CD4-positive, alpha-beta memory T cell (primary cell): ENCODE results near the gene DDIT3. TPM values are rescaled to one million over a fixed set of nuclear protein-coding genes. Genes with fewer than 3 reads are reported as not detected.
A peak's percentile ranks its signal among the peaks of the same experiment; 100 is the strongest.

Experiments used
- CTCF ChIA-PET: fragments of 350-600 bp; sonication (Branson Sonifier 250); formaldehyde crosslinking; loops from one replicate; lab custom pipeline; 2021; ENCODE audit warnings: inconsistent platforms; ENCODE audit not compliant: partially characterized antibody; lab: Charles Lee
- POLR2A ChIA-PET: fragments of 350-600 bp; sonication (Branson Sonifier 250); formaldehyde crosslinking; loops from one replicate; lab custom pipeline; 2021; ENCODE audit not compliant: partially characterized antibody; lab: Charles Lee
- DNase-seq, 5 donors: peaks; one replicate each; pipeline versions ENCODE4 v3.0.0 to v3.0.0-alpha.2; 2020 to 2022; ENCODE audit warnings: mixed read lengths in 1 of 5
- H3K27ac ChIP-seq: one replicate; pipeline ENCODE4 v1.7.0; 2013; ENCODE audit warnings: low read depth, low read length
- H3K27me3 ChIP-seq: 2 replicates; pipeline ENCODE4 v1.7.0; 2013; ENCODE audit warnings: mild to moderate bottlenecking, low read length, moderate library complexity; ENCODE audit not compliant: insufficient read depth
- H3K36me3 ChIP-seq: 2 replicates; pipeline ENCODE4 v1.7.0; 2013; ENCODE audit warnings: mild to moderate bottlenecking, low read length, moderate library complexity; ENCODE audit not compliant: insufficient read depth
- H3K4me1 ChIP-seq: 2 replicates; pipeline ENCODE4 v1.7.0; 2013; ENCODE audit warnings: mild to moderate bottlenecking, low read length, moderate library complexity; ENCODE audit not compliant: insufficient read depth
- H3K4me3 ChIP-seq, 2 donors: one replicate each; pipeline ENCODE4 v1.7.0; 2013; ENCODE audit warnings: low read length in 2 of 2, mild to moderate bottlenecking in 1 of 2
- H3K9me3 ChIP-seq, 2 donors: one replicate each; pipeline ENCODE4 v1.7.0; 2013; ENCODE audit warnings: low read length in 2 of 2, control low read depth in 1 of 2; ENCODE audit not compliant: control insufficient read depth in 1 of 2
- H3K27ac Mint-ChIP-seq, 7 donors: one replicate each; pipeline ENCODE4 v1.8.0; 2020 to 2021; ENCODE audit warnings: mixed read lengths in 7 of 7, mild to moderate bottlenecking in 6 of 7, inconsistent platforms in 3 of 7, moderate library complexity in 3 of 7
- H3K27me3 Mint-ChIP-seq, 2 donors: one replicate each; pipeline ENCODE4 v1.8.0; 2020 to 2021; ENCODE audit warnings: mixed read lengths in 2 of 2
- H3K36me3 Mint-ChIP-seq, 2 donors: one replicate each; pipeline ENCODE4 v1.8.0; 2020 to 2021; ENCODE audit warnings: mixed read lengths in 2 of 2, inconsistent platforms in 1 of 2, mild to moderate bottlenecking in 1 of 2
- H3K4me1 Mint-ChIP-seq, 4 donors: one replicate each; pipeline ENCODE4 v1.8.0; 2020 to 2021; ENCODE audit warnings: mixed read lengths in 4 of 4, mild to moderate bottlenecking in 1 of 4
- H3K4me3 Mint-ChIP-seq, 8 donors: one replicate each; pipeline ENCODE4 v1.8.0; 2020 to 2021; ENCODE audit warnings: mixed read lengths in 8 of 8, mild to moderate bottlenecking in 7 of 8, moderate library complexity in 6 of 8, inconsistent platforms in 3 of 8
- H3K9me3 Mint-ChIP-seq, 8 donors: one replicate each; pipeline ENCODE4 v1.8.0; 2020 to 2021; ENCODE audit warnings: mixed read lengths in 8 of 8, mild to moderate bottlenecking in 5 of 8, inconsistent platforms in 3 of 8, moderate library complexity in 1 of 8
- intact Hi-C: fragments of 100-400 bp; cut with micrococcal nuclease; formaldehyde crosslinking; loops from one replicate; pipeline ENCODE4 v1.15.1; 2023
- polyA plus RNA-seq, 2 donors: library from polyadenylated mRNA; unstranded; fragments of 300-500 nt; fragmentation: Illumina TruSeq; gene quantifications; one replicate each; pipeline ENCODE4 v1.2.3, GENCODE V29; 2021
- total RNA-seq, 2 experiments: library from RNA; stranded (reverse); gene quantifications; one replicate each; pipeline ENCODE4 v1.2.3, GENCODE V29; 2021

The DDIT3 gene
- total and polyA plus RNA-seq, 4 experiments from 2014 or later, result 15.4 to 40.8 (median 30.7) TPM

- Mint-ChIP-seq H3K4me1 (peaks cover 0 to 4% (median 0%) of the 10 kb centered on the region in 4 donors), H3K27ac (peak overlapping the region in 3 of 7 donors; percentile 19 to 62 (median 30)), H3K27me3 (no peaks in the 10 kb centered on the region), H3K4me3 (no peak overlapping the region), H3K9me3 (no peaks in the 10 kb centered on the region), H3K36me3 (peaks cover 27 to 76% of the 10 kb centered on the region in 2 donors)
- no peak for DNase-seq
- POLR2A ChIA-PET, result interaction anchor here (1.4 to 2.4 kb wide), 2 partner anchors 8 to 12 kb away, joined by 9 to 11 read pairs; partner anchors contain the start of gene DDIT3
- intact Hi-C loops, result no loop called here
- Histone ChIP-seq H3K9me3 (no peaks in the 10 kb centered on the region), H3K27ac (no peak overlapping the region), H3K36me3 (peaks cover 74% of the 10 kb centered on the region), H3K4me1 (no peaks in the 10 kb centered on the region), H3K27me3 (no peaks in the 10 kb centered on the region), H3K4me3 (no peak overlapping the region)
- CTCF ChIA-PET, result interaction anchor here (1.6 kb wide), 1 partner anchor 73 kb away, joined by 3 read pairs; the partner anchor contains the start of gene GLI1
Measured at GRCh38 chr12:57531836-57532235, 11.5 kb upstream of the DDIT3 start.

- no peak overlapping the region for H3K27ac ChIP-seq
- peaks cover 0 to 4% (median 0%) of the 10 kb centered on the region in 4 donors for H3K4me1 Mint-ChIP-seq
- no peaks in the 10 kb centered on the region for H3K27me3 Mint-ChIP-seq
- ChIA-PET CTCF (interaction anchor here (0.9 to 1.6 kb wide), 2 partner anchors 10 to 69 kb away, joined by 4 read pairs; no protein-coding TSS in a partner anchor), POLR2A (interaction anchor here (0.9 to 1.0 kb wide), 3 partner anchors 9 to 17 kb away, joined by 4 read pairs; no protein-coding TSS in a partner anchor)
- H3K4me3 Mint-ChIP-seq, result no peak overlapping the region
- peaks cover 25 to 76% of the 10 kb centered on the region in 2 donors for H3K36me3 Mint-ChIP-seq
- H3K27me3 ChIP-seq, result no peaks in the 10 kb centered on the region
- H3K4me3 ChIP-seq, result no peak overlapping the region
- intact Hi-C loops, result no loop called here
- no peaks in the 10 kb centered on the region for H3K9me3 ChIP-seq
- H3K9me3 Mint-ChIP-seq, result no peaks in the 10 kb centered on the region
- no peak overlapping the region for H3K27ac Mint-ChIP-seq
- H3K36me3 ChIP-seq, result peaks cover 74% of the 10 kb centered on the region
- H3K4me1 ChIP-seq, result peaks cover under 1% of the 10 kb centered on the region
- DNase-seq, result no peak
Measured at GRCh38 chr12:57530396-57531142, 10.3 kb upstream of the DDIT3 start.

- Histone ChIP-seq H3K36me3 (peaks cover 72% of the 10 kb centered on the region), H3K4me1 (peaks cover 8% of the 10 kb centered on the region), H3K4me3 (no peak overlapping the region), H3K9me3 (no peaks in the 10 kb centered on the region), H3K27ac (no peak overlapping the region), H3K27me3 (no peaks in the 10 kb centered on the region)
- ChIA-PET CTCF (interaction anchor here (1.6 kb wide), 1 partner anchor 9 kb away, joined by 4 read pairs; no protein-coding TSS in a partner anchor), POLR2A (interaction anchor here (0.9 to 1.0 kb wide), 3 partner anchors 10 to 18 kb away, joined by 4 read pairs; no protein-coding TSS in a partner anchor)
- intact Hi-C loops, result no loop called here
- no peak for DNase-seq
- no peaks in the 10 kb centered on the region for H3K27me3 Mint-ChIP-seq
- no peak overlapping the region for H3K4me3 Mint-ChIP-seq
- H3K9me3 Mint-ChIP-seq, result no peaks in the 10 kb centered on the region
- peaks cover 22 to 76% of the 10 kb centered on the region in 2 donors for H3K36me3 Mint-ChIP-seq
- H3K27ac Mint-ChIP-seq, result peak overlapping the region in 3 of 7 donors; percentile 10 to 64 (median 63)
- peaks cover 1 to 7% (median 3%) of the 10 kb centered on the region in 4 donors for H3K4me1 Mint-ChIP-seq
Measured at GRCh38 chr12:57529831-57530230, 9.5 kb upstream of the DDIT3 start.

- H3K4me3 Mint-ChIP-seq, result peak overlapping the region in 1 of 8 donors; percentile 7
- H3K36me3 ChIP-seq, result peaks cover 66% of the 10 kb centered on the region
- peak overlapping the region in 6 of 7 donors; percentile 25 to 85 (median 57) for H3K27ac Mint-ChIP-seq
- H3K27me3 Mint-ChIP-seq, result no peaks in the 10 kb centered on the region
- no peaks in the 10 kb centered on the region for H3K27me3 ChIP-seq
- H3K4me1 Mint-ChIP-seq, result peaks cover 8 to 14% (median 10%) of the 10 kb centered on the region in 4 donors
- no peak overlapping the region for H3K27ac ChIP-seq
- no peak overlapping the region for H3K4me3 ChIP-seq
- DNase-seq, result no peak
- ChIA-PET POLR2A (interaction anchor here (1.0 to 1.3 kb wide), 4 partner anchors 10 to 50 kb away, joined by 3 to 6 read pairs (median 4); partner anchors contain the start of gene DCTN2), CTCF (interaction anchor here (0.6 kb wide), 1 partner anchor 105 kb away, joined by 4 read pairs; no protein-coding TSS in a partner anchor)
- peaks cover 23 to 78% of the 10 kb centered on the region in 2 donors for H3K36me3 Mint-ChIP-seq
- H3K9me3 ChIP-seq, result no peaks in the 10 kb centered on the region
- H3K9me3 Mint-ChIP-seq, result no peaks in the 10 kb centered on the region
- intact Hi-C loops, result no loop called here
- peaks cover 16% of the 10 kb centered on the region for H3K4me1 ChIP-seq
Measured at GRCh38 chr12:57528831-57529555, 8.7 kb upstream of the DDIT3 start.

DNA sequence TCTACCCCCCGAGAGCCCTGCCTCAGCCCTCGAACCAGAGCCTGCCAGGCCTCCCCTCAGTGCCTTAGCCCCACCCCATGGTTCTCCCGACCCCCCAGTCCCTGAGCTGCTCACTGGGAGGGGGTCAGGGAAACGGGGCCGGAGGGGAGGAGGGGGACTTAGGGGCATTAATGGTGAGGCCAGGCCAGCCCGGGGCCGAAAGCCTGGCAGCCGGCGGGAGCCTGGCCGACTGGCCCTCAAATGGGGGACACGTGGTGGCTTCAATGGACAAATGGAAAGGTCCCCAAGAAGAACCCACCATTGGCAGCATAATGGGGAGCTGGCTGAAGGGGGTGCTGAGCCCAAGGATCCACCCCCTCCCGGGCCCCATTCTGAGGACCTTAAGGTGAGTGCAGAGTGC lies 7.9 kb upstream of the DDIT3 start:
- intact Hi-C loops, result no loop called here
- Mint-ChIP-seq H3K4me3 (no peak overlapping the region), H3K27ac (peak overlapping the region in 1 of 7 donors; percentile 59), H3K27me3 (no peaks in the 10 kb centered on the region), H3K9me3 (no peaks in the 10 kb centered on the region), H3K4me1 (peaks cover 14 to 23% (median 18%) of the 10 kb centered on the region in 4 donors), H3K36me3 (peaks cover 21 to 80% of the 10 kb centered on the region in 2 donors)
- H3K36me3 ChIP-seq, result peaks cover 60% of the 10 kb centered on the region
- DNase-seq, result no peak
- H3K27me3 ChIP-seq, result no peaks in the 10 kb centered on the region
- H3K4me3 ChIP-seq, result no peak overlapping the region
- CTCF ChIA-PET, result interaction anchor here (0.9 kb wide), 1 partner anchor 54 kb away, joined by 3 read pairs; no protein-coding TSS in a partner anchor
- no peak overlapping the region for H3K27ac ChIP-seq
- POLR2A ChIA-PET, result interaction anchor here (1.2 to 1.3 kb wide), 2 partner anchors 12 to 19 kb away, joined by 3 to 6 read pairs; partner anchors contain the start of gene DCTN2
- H3K4me1 ChIP-seq, result peaks cover 24% of the 10 kb centered on the region
- H3K9me3 ChIP-seq, result no peaks in the 10 kb centered on the region

DNA sequence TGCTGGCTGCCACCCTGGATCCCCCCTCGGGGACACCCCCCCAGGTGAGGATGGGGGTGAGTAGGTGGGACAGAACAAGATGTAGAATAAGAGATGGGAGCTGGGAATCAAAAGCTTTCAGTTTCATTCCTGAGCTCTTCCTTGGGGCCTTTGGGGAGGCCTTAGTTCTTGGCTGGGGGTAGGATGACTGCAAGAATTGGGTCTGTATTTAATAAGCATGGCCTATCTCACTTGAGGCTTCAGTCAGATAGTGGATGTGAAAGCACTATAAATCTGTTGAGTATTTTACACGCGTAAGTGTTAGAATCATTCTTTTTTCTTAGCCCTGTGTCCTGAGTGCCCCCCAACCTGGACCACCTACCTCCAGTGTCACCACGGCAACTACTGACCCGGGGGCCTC lies 6.9 kb upstream of the DDIT3 start:
- Mint-ChIP-seq H3K27ac (peak overlapping the region in 4 of 7 donors; percentile 2 to 56 (median 42)), H3K36me3 (peaks cover 11 to 73% of the 10 kb centered on the region in 2 donors), H3K9me3 (no peaks in the 10 kb centered on the region), H3K4me3 (no peak overlapping the region), H3K27me3 (no peaks in the 10 kb centered on the region), H3K4me1 (peaks cover 14 to 26% (median 20%) of the 10 kb centered on the region in 4 donors)
- Histone ChIP-seq H3K27ac (no peak overlapping the region), H3K4me3 (no peak overlapping the region), H3K36me3 (peaks cover 50% of the 10 kb centered on the region), H3K4me1 (peaks cover 27% of the 10 kb centered on the region), H3K27me3 (no peaks in the 10 kb centered on the region), H3K9me3 (no peaks in the 10 kb centered on the region)
- ChIA-PET POLR2A (interaction anchor here (1.5 kb wide), 1 partner anchor 11 kb away, joined by 6 read pairs; no protein-coding TSS in a partner anchor), CTCF (interaction anchor here (0.6 to 1.6 kb wide), 4 partner anchors 40 to 68 kb away, joined by 3 to 6 read pairs (median 5); partner anchors contain the start of gene GLI1)
- intact Hi-C loops, result no loop called here
- no peak for DNase-seq
